NB4 (cell line): ENCODE results near the gene SPATA24.

ENCODE experiments used
- CTCF ChIP-seq: IDR thresholded peaks from one replicate; pipeline ENCODE4 v1.5.1; 2012; ENCODE audit warnings: low read depth, low read length
- MAX ChIP-seq: IDR thresholded peaks from 2 replicates; pipeline ENCODE4 v1.6.1; 2011; ENCODE audit warnings: low read depth, low read length
- MYC ChIP-seq: IDR thresholded peaks from 2 replicates; pipeline ENCODE4 v1.6.1; 2011; ENCODE audit warnings: low read depth, low read length
- POLR2A ChIP-seq: IDR thresholded peaks from 2 replicates; pipeline ENCODE4 v1.6.1; 2011; ENCODE audit warnings: mild to moderate bottlenecking; ENCODE audit not compliant: insufficient read length; ENCODE audit errors: extremely low read depth

GRCh38 chr5:139363937-139364336 lies 40.0 kb downstream of the SPATA24 start:
- TF ChIP-seq CTCF = no peak
- no peak for TF ChIP-seq POLR2A
- TF ChIP-seq MAX = no peak
- TF ChIP-seq MYC = no peak
